Mesenchymal stem cell (in vitro differentiated cells and primary cell): ENCODE measurements around the gene HIVEP2.

Source experiments
- DNase-seq: peaks from one replicate; pipeline ENCODE4 v3.0.0-alpha.2; 2013
- H2AFZ ChIP-seq: one replicate; pipeline ENCODE4 v1.6.1; 2013; ENCODE audit warnings: low read depth, mild to moderate bottlenecking, control low read depth, inconsistent platforms, low read length, moderate library complexity
- H2AK5ac ChIP-seq: 2 replicates; pipeline ENCODE4 v1.6.1; 2013; ENCODE audit warnings: low read length, moderate library complexity, mild to moderate bottlenecking, inconsistent platforms; ENCODE audit not compliant: severe bottlenecking
- H2BK120ac ChIP-seq: one replicate; pipeline ENCODE4 v1.6.1; 2013; ENCODE audit warnings: low read depth, mild to moderate bottlenecking, inconsistent platforms, low read length, moderate library complexity
- H2BK12ac ChIP-seq, 2 experiments: one replicate each; pipeline ENCODE4 v1.6.1; 2013; ENCODE audit warnings: inconsistent platforms in 2 of 2, low read length in 2 of 2, mild to moderate bottlenecking in 2 of 2, moderate library complexity in 2 of 2, control low read depth in 1 of 2
- H2BK15ac ChIP-seq: one replicate; pipeline ENCODE4 v1.6.1; 2013; ENCODE audit warnings: mild to moderate bottlenecking, low read depth, inconsistent platforms; ENCODE audit not compliant: poor library complexity, severe bottlenecking
- H2BK5ac ChIP-seq: 2 replicates; pipeline ENCODE4 v1.6.1; 2013; ENCODE audit warnings: low read depth, mild to moderate bottlenecking, low read length, control low read depth, inconsistent platforms; ENCODE audit not compliant: poor library complexity, severe bottlenecking
- H3K14ac ChIP-seq, 2 experiments: one replicate each; pipeline ENCODE4 v1.6.1; 2013; ENCODE audit warnings: inconsistent platforms in 2 of 2, low read length in 2 of 2, control low read depth in 1 of 2, mild to moderate bottlenecking in 1 of 2, moderate library complexity in 1 of 2
- H3K18ac ChIP-seq, 2 experiments: one replicate each; pipeline ENCODE4 v1.6.1; 2013; ENCODE audit warnings: inconsistent platforms in 2 of 2, low read length in 2 of 2, control low read depth in 1 of 2, low read depth in 1 of 2, mild to moderate bottlenecking in 1 of 2
- H3K23ac ChIP-seq, 2 experiments: one replicate each; pipeline ENCODE4 v1.6.1; 2013; ENCODE audit warnings: inconsistent platforms in 2 of 2, low read length in 2 of 2, mild to moderate bottlenecking in 2 of 2, moderate library complexity in 2 of 2, control low read depth in 1 of 2
- H3K27ac ChIP-seq: 2 replicates; pipeline ENCODE4 v1.5.1; 2013; ENCODE audit warnings: mild to moderate bottlenecking, moderate library complexity, low read length, control low read depth, inconsistent platforms; ENCODE audit not compliant: poor library complexity, severe bottlenecking
- H3K27me3 ChIP-seq, 2 experiments: 2 replicates each; pipeline versions ENCODE4 v1.6.1 to v1.7.0; 2013; ENCODE audit warnings: low read length in 2 of 2, mild to moderate bottlenecking in 2 of 2, moderate library complexity in 2 of 2, control low read depth in 1 of 2, inconsistent platforms in 1 of 2; ENCODE audit not compliant: control insufficient read depth in 1 of 2, insufficient read depth in 1 of 2
- H3K36me3 ChIP-seq, 2 experiments: 2 replicates each; pipeline versions ENCODE4 v1.6.1 to v1.7.0; 2013; ENCODE audit warnings: low read length in 2 of 2, control low read depth in 1 of 2, inconsistent platforms in 1 of 2, low read depth in 1 of 2, mild to moderate bottlenecking in 1 of 2; ENCODE audit not compliant: insufficient read depth in 2 of 2, control insufficient read depth in 1 of 2
- H3K4ac ChIP-seq, 2 experiments: one replicate each; pipeline ENCODE4 v1.6.1; 2013; ENCODE audit warnings: inconsistent platforms in 2 of 2, low read length in 2 of 2, mild to moderate bottlenecking in 2 of 2, moderate library complexity in 2 of 2, control low read depth in 1 of 2, low read depth in 1 of 2
- H3K4me1 ChIP-seq: 2 replicates; pipeline ENCODE4 v1.6.1; 2013; ENCODE audit warnings: low read depth, low read length, control low read depth; ENCODE audit not compliant: control insufficient read depth, insufficient read depth
- H3K4me2 ChIP-seq: 2 replicates; pipeline ENCODE4 v1.6.1; 2013; ENCODE audit warnings: low read length, mild to moderate bottlenecking, inconsistent platforms; ENCODE audit not compliant: poor library complexity, severe bottlenecking
- H3K4me3 ChIP-seq, 2 experiments: 2 replicates each; pipeline versions ENCODE4 v1.5.1 to v1.7.0; 2013; ENCODE audit warnings: low read length in 2 of 2, mild to moderate bottlenecking in 2 of 2, control low read depth in 1 of 2, low read depth in 1 of 2; ENCODE audit not compliant: insufficient read depth in 1 of 2
- H3K79me1 ChIP-seq: replicated peaks from 2 replicates; pipeline ENCODE4 v1.6.1; 2013; ENCODE audit warnings: mild to moderate bottlenecking, control low read depth, low read length, inconsistent platforms; ENCODE audit not compliant: poor library complexity, severe bottlenecking
- H3K9ac ChIP-seq: 2 replicates; pipeline ENCODE4 v1.7.0; 2013; ENCODE audit warnings: mild to moderate bottlenecking, low read length, moderate library complexity
- H3K9me3 ChIP-seq: 2 replicates; pipeline ENCODE4 v1.7.0; 2013; ENCODE audit warnings: mild to moderate bottlenecking, low read length; ENCODE audit not compliant: control insufficient read depth
- H4K8ac ChIP-seq: one replicate; pipeline ENCODE4 v1.6.1; 2013; ENCODE audit warnings: inconsistent platforms, mild to moderate bottlenecking, low read length, moderate library complexity
- H4K91ac ChIP-seq: one replicate; pipeline ENCODE4 v1.6.1; 2013; ENCODE audit warnings: mild to moderate bottlenecking, low read length, inconsistent platforms
- WGBS: methylation state at CpG from one replicate; pipeline ENCODE4 v1.1.7; 2013; ENCODE audit warnings: mixed read lengths; 5-methylcytosine and 5-hydroxymethylcytosine counted together

Gene HIVEP2

DNA sequence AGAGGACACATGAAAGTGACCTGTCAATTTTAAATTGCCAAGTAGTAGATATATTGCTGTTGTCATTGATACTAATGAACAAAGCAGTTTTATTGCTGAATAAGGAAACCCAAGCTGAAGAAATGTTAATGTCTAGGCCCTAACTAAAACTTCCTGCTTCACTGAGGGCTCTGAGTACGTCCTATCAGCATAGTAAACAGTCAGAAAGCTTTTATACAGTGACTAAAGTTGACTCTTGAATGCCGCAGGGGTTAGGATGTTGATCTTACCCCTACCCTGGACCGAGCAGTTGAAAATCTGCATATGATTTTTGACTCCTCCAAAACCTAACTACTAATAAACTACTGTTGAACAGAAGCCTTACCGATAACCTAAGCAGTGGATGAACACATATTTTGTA, 149.0 kb downstream of the HIVEP2 start:
- H3K23ac ChIP-seq = no peak overlapping the region

DNA sequence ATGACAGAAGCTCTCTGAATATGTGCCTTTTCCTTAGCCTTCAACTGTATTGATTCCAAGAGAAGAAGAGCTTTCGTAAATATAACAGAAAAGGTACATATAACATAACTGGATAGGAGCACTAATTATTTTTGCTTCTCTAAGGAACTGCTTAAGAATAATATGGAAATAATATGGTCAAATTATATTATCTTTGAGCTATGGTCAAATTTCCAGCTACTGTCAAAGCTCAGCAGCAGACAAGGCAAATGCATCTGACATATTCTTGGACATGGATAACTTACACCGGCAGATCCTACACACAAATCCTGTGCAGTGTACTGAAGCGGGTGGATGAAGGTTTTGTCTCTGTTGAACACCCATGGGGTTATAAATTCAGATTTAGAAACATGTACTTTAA, 150.6 kb downstream of the HIVEP2 start:
- Histone ChIP-seq H4K8ac (no peak overlapping the region), H3K9me3 (no peaks in the 10 kb centered on the region)

More for the DNA sequence above, 149.0 kb downstream of the HIVEP2 start:
- no peak overlapping the region for H2AK5ac ChIP-seq
- 100% methylated on average over 3 of the region's 4 CpGs for WGBS
- no peak overlapping the region for H3K18ac ChIP-seq
- no peak overlapping the region for H3K14ac ChIP-seq
- no peak overlapping the region for H3K27ac ChIP-seq
- no peak overlapping the region for H2BK120ac ChIP-seq
- H4K8ac ChIP-seq = no peak overlapping the region
- H3K36me3 ChIP-seq = no peaks in the 10 kb centered on the region
- no peaks in the 10 kb centered on the region for H3K4me1 ChIP-seq
- H3K9ac ChIP-seq = no peak overlapping the region
- no peaks in the 10 kb centered on the region for H3K27me3 ChIP-seq
- no peak overlapping the region for H2BK12ac ChIP-seq
- peaks cover 4% of the 10 kb centered on the region for H3K79me1 ChIP-seq
- no peak overlapping the region for H2BK5ac ChIP-seq
- no peak overlapping the region for H2AFZ ChIP-seq
- no peak overlapping the region for H3K4me2 ChIP-seq
- H2BK15ac ChIP-seq = no peak overlapping the region
- no peak for DNase-seq
- H3K4me3 ChIP-seq = no peak overlapping the region
- H3K9me3 ChIP-seq = no peaks in the 10 kb centered on the region
- no peak overlapping the region for H4K91ac ChIP-seq
- H3K4ac ChIP-seq = no peak overlapping the region

DNA sequence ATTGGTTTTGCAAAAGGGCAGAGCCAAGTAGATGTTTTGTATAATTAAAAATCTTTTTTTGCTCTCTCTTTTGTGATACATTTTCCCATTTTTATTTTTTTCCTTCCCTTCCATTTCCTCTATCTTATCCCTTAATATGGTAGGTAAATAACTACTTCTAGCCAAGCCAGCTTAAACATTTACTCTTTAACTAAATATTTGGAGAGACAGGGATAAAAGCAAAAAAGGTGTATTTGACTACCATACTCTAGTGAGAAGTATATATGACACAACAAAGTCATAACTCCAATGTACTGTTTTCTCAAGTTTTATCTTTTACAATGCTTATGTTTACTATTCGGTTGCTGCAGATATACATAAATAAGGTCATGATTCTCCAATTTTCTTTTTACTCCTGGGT, 154.7 kb downstream of the HIVEP2 start:
- Histone ChIP-seq H2AK5ac (no peak overlapping the region), H3K9me3 (no peaks in the 10 kb centered on the region), H3K27me3 (no peaks in the 10 kb centered on the region), H3K36me3 (no peaks in the 10 kb centered on the region), H3K18ac (no peak overlapping the region), H2BK15ac (no peak overlapping the region), H3K4ac (no peak overlapping the region), H3K27ac (no peak overlapping the region), H4K8ac (no peak overlapping the region), H3K23ac (no peak overlapping the region), H2BK12ac (no peak overlapping the region), H3K4me1 (no peaks in the 10 kb centered on the region), H3K4me3 (no peak overlapping the region), H2BK5ac (no peak overlapping the region), H2AFZ (no peak overlapping the region), H4K91ac (no peak overlapping the region), H3K4me2 (no peak overlapping the region), H3K9ac (no peak overlapping the region), H3K79me1 (no peaks in the 10 kb centered on the region), H2BK120ac (no peak overlapping the region), H3K14ac (no peak overlapping the region)
- WGBS = no CpG with 5 or more reads among the region's 1 CpG
- no peak for DNase-seq

More for the DNA sequence above, 150.6 kb downstream of the HIVEP2 start:
- Histone ChIP-seq H3K4ac (no peak overlapping the region), H3K14ac (no peak overlapping the region), H3K4me1 (no peaks in the 10 kb centered on the region), H4K91ac (no peak overlapping the region), H2BK120ac (no peak overlapping the region), H2BK15ac (no peak overlapping the region), H3K79me1 (peaks cover 2% of the 10 kb centered on the region), H3K27me3 (no peaks in the 10 kb centered on the region), H3K36me3 (no peaks in the 10 kb centered on the region), H3K18ac (no peak overlapping the region), H2BK5ac (no peak overlapping the region), H2AK5ac (no peak overlapping the region), H3K23ac (no peak overlapping the region), H3K9ac (no peak overlapping the region), H3K4me2 (no peak overlapping the region), H2BK12ac (no peak overlapping the region), H2AFZ (no peak overlapping the region), H3K4me3 (no peak overlapping the region), H3K27ac (no peak overlapping the region)
- no peak for DNase-seq
- WGBS = 100% methylated on average over 1 of the region's 3 CpGs

DNA sequence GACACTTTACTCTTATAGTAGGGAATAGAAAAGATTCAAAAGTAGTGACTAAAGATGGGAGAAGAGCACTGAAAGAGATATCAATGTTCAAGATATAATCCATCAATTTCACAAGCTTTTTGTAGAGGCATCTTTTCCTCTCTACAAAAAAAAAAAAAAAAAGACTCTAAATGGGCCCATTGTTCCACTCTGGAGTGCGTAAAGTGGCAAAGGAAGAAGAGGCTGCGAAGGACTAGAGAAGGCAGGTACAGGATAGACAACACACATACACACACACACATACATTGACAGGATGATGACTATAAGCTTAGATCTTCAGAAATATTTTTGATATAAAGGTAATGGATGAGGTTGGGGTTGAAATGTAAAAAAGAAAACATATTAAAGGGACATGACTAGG, 157.6 kb downstream of the HIVEP2 start:
- H3K14ac ChIP-seq = no peak overlapping the region
- H3K9ac ChIP-seq = no peak overlapping the region
- no peaks in the 10 kb centered on the region for H3K9me3 ChIP-seq
- no CpG with 5 or more reads among the region's 2 CpGs for WGBS
- H4K91ac ChIP-seq = no peak overlapping the region
- no peak overlapping the region for H2BK5ac ChIP-seq
- DNase-seq = no peak
- H2BK12ac ChIP-seq = no peak overlapping the region
- H2AK5ac ChIP-seq = no peak overlapping the region
- H2BK15ac ChIP-seq = no peak overlapping the region
- H3K27me3 ChIP-seq = no peaks in the 10 kb centered on the region
- no peaks in the 10 kb centered on the region for H3K36me3 ChIP-seq
- no peak overlapping the region for H2AFZ ChIP-seq
- H3K4me2 ChIP-seq = no peak overlapping the region
- no peak overlapping the region for H3K4me3 ChIP-seq
- H4K8ac ChIP-seq = no peak overlapping the region
- no peak overlapping the region for H3K27ac ChIP-seq
- H3K4ac ChIP-seq = no peak overlapping the region
- H3K18ac ChIP-seq = no peak overlapping the region
- H3K4me1 ChIP-seq = no peaks in the 10 kb centered on the region
- H3K79me1 ChIP-seq = no peaks in the 10 kb centered on the region
- H2BK120ac ChIP-seq = no peak overlapping the region
- no peak overlapping the region for H3K23ac ChIP-seq
